IMR-90 (cell line): ENCODE results near the gene PPP1R9B. TPM values are rescaled to one million over a fixed set of nuclear protein-coding genes. Genes with fewer than 3 reads are reported as not detected.
A peak's percentile ranks its signal among the peaks of the same experiment; 100 is the strongest.

ENCODE experiments used
- ATAC-seq: fragments of 200-7000 bp; cut with Tn5 transposase; 2 replicates; pipeline ENCODE4 v1.9.1; 2020; ENCODE audit warnings: low read depth, mild to moderate bottlenecking, moderate library complexity
- BruUV-seq: library from RNA; stranded (reverse); fragments of 400-500 nt; replicated peaks from 2 replicates; lab custom pipeline; 2021; lab: Mats Ljungman, UMichigan
- CTCF ChIA-PET: fragments of 300-600 bp; formaldehyde crosslinking; extraction: SDS; loops from one replicate; lab custom pipeline; 2021; ENCODE audit warnings: antibody characterized with exemption; lab: Yijun Ruan, JAX
- POLR2A ChIA-PET: fragments of 300-600 bp; sonication (Branson Sonifier 250); formaldehyde crosslinking; loops from one replicate; lab custom pipeline; 2022; ENCODE audit warnings: antibody characterized with exemption; ENCODE audit not compliant: unreplicated experiment; lab: Charles Lee
- DNase-seq: peaks from one replicate; pipeline ENCODE4 v3.0.0; 2013
- H2AFZ ChIP-seq: replicated peaks from 2 replicates; pipeline ENCODE3; 2013; ENCODE audit warnings: low read length, mild to moderate bottlenecking; ENCODE audit not compliant: poor library complexity
- H2AK5ac ChIP-seq: 2 replicates; pipeline ENCODE4 v1.6.1; 2013; ENCODE audit warnings: low read depth, low read length, inconsistent platforms
- H2AK9ac ChIP-seq: replicated peaks from 2 replicates; pipeline ENCODE3; 2013; ENCODE audit warnings: mild to moderate bottlenecking, low read depth, low read length, moderate library complexity; ENCODE audit not compliant: poor library complexity
- H2BK120ac ChIP-seq: 2 replicates; pipeline ENCODE4 v1.6.1; 2013; ENCODE audit warnings: low read depth, low read length, inconsistent platforms
- H2BK15ac ChIP-seq: 3 replicates; pipeline ENCODE4 v1.6.1; 2013; ENCODE audit warnings: low read depth, low read length, inconsistent platforms
- H2BK20ac ChIP-seq: 2 replicates; pipeline ENCODE4 v1.6.1; 2013; ENCODE audit warnings: low read depth, mild to moderate bottlenecking, inconsistent platforms, low read length, moderate library complexity
- H2BK5ac ChIP-seq: 2 replicates; pipeline ENCODE4 v1.6.1; 2013; ENCODE audit warnings: mild to moderate bottlenecking, low read depth, low read length, inconsistent platforms; ENCODE audit not compliant: poor library complexity, severe bottlenecking
- H3K14ac ChIP-seq: replicated peaks from 2 replicates; pipeline ENCODE4 v1.6.1; 2013; ENCODE audit warnings: low read depth, low read length, inconsistent platforms
- H3K18ac ChIP-seq: 2 replicates; pipeline ENCODE4 v1.6.1; 2013; ENCODE audit warnings: low read depth, low read length, control low read depth
- H3K23ac ChIP-seq: 2 replicates; pipeline ENCODE4 v1.6.1; 2013; ENCODE audit warnings: low read depth, low read length, inconsistent platforms
- H3K27ac ChIP-seq: 2 replicates; pipeline ENCODE4 v1.5.1; 2013; ENCODE audit warnings: mild to moderate bottlenecking, control low read depth, low read length; ENCODE audit not compliant: insufficient read depth
- H3K27me3 ChIP-seq: 2 replicates; pipeline ENCODE4 v1.6.1; 2013; ENCODE audit warnings: low read length; ENCODE audit not compliant: control insufficient read depth, insufficient read depth
- H3K36me3 ChIP-seq: 2 replicates; pipeline ENCODE4 v1.6.1; 2013; ENCODE audit warnings: low read length, mixed read lengths; ENCODE audit not compliant: control insufficient read depth, insufficient read depth
- H3K4ac ChIP-seq: 2 replicates; pipeline ENCODE4 v1.6.1; 2013; ENCODE audit warnings: low read depth, low read length, inconsistent platforms
- H3K4me1 ChIP-seq: 2 replicates; pipeline ENCODE4 v1.6.1; 2013; ENCODE audit warnings: low read length, mixed read lengths; ENCODE audit not compliant: control insufficient read depth, insufficient read depth
- H3K4me2 ChIP-seq: 2 replicates; pipeline ENCODE4 v1.6.1; 2013; ENCODE audit warnings: low read depth, mild to moderate bottlenecking, control low read depth, low read length, moderate library complexity
- H3K4me3 ChIP-seq: 2 replicates; pipeline ENCODE4 v1.5.1; 2013; ENCODE audit warnings: low read depth, mild to moderate bottlenecking, control low read depth, low read length, moderate library complexity; ENCODE audit not compliant: insufficient read depth
- H3K56ac ChIP-seq: 2 replicates; pipeline ENCODE4 v1.6.1; 2013; ENCODE audit warnings: low read length, inconsistent platforms; ENCODE audit not compliant: insufficient read depth; ENCODE audit errors: extremely low read depth
- H3K79me1 ChIP-seq, 2 experiments: 2 replicates each; pipeline ENCODE4 v1.6.1; 2013; ENCODE audit warnings: low read length in 2 of 2, inconsistent platforms in 1 of 2, low read depth in 1 of 2
- H3K9ac ChIP-seq: 2 replicates; pipeline ENCODE4 v1.6.1; 2013; ENCODE audit warnings: low read depth, low read length, control low read depth
- H3K9me1 ChIP-seq: 2 replicates; pipeline ENCODE4 v1.6.1; 2013; ENCODE audit warnings: low read length, inconsistent platforms; ENCODE audit not compliant: insufficient read depth
- H3K9me3 ChIP-seq: 2 replicates; pipeline ENCODE4 v1.6.1; 2013; ENCODE audit warnings: low read length; ENCODE audit not compliant: control insufficient read depth, insufficient read depth
- H4K20me1 ChIP-seq: 2 replicates; pipeline ENCODE4 v1.6.1; 2013; ENCODE audit warnings: low read length, inconsistent platforms; ENCODE audit not compliant: insufficient read depth
- H4K5ac ChIP-seq: 2 replicates; pipeline ENCODE4 v1.6.1; 2013; ENCODE audit warnings: mild to moderate bottlenecking, low read depth, low read length, control low read depth
- H4K8ac ChIP-seq, 2 experiments: 2 replicates each; pipeline ENCODE4 v1.6.1; 2013; ENCODE audit warnings: low read depth in 2 of 2, low read length in 2 of 2, control low read depth in 1 of 2, inconsistent platforms in 1 of 2
- H4K91ac ChIP-seq: 2 replicates; pipeline ENCODE4 v1.6.1; 2013; ENCODE audit warnings: low read depth, low read length, inconsistent platforms; ENCODE audit not compliant: insufficient read depth
- BHLHE40 ChIP-seq: fragments of 150-350 bp; IDR thresholded peaks from 2 replicates; pipeline ENCODE4 v1.6.1; 2016; ENCODE audit warnings: mild to moderate bottlenecking, low read depth, low read length
- CEBPB ChIP-seq: IDR thresholded peaks from 2 replicates; pipeline ENCODE4 v1.6.1; 2012; ENCODE audit warnings: low read depth, low read length, improper control_type of control experiment
- CHD1 ChIP-seq: IDR thresholded peaks from 2 replicates; pipeline ENCODE4 v1.6.1; 2012; ENCODE audit warnings: low read depth, low read length, improper control_type of control experiment
- FOS ChIP-seq: fragments of 150-350 bp; IDR thresholded peaks from 2 replicates; pipeline ENCODE4 v1.6.1; 2016; ENCODE audit warnings: low read depth, low read length
- MAFK ChIP-seq: IDR thresholded peaks from 2 replicates; pipeline ENCODE4 v1.6.1; 2012; ENCODE audit warnings: low read depth, low read length, improper control_type of control experiment
- MAZ ChIP-seq: IDR thresholded peaks from 2 replicates; pipeline ENCODE4 v1.6.1; 2012; ENCODE audit warnings: low read depth, mild to moderate bottlenecking, low read length, improper control_type of control experiment, moderate library complexity, borderline replicate concordance
- MXI1 ChIP-seq: IDR thresholded peaks from 2 replicates; pipeline ENCODE4 v1.6.1; 2012; ENCODE audit warnings: low read depth, mild to moderate bottlenecking, low read length, moderate library complexity, borderline replicate concordance
- NFE2L2 ChIP-seq: fragments of 150-350 bp; IDR thresholded peaks from 2 replicates; pipeline ENCODE4 v1.6.1; 2016; ENCODE audit warnings: low read depth, mild to moderate bottlenecking, low read length
- POLR2A ChIP-seq: IDR thresholded peaks from 2 replicates; pipeline ENCODE4 v1.6.1; 2012; ENCODE audit warnings: mild to moderate bottlenecking, low read depth, low read length
- RAD21 ChIP-seq: IDR thresholded peaks from 2 replicates; pipeline ENCODE4 v1.6.1; 2012; ENCODE audit warnings: low read length, improper control_type of control experiment
- RCOR1 ChIP-seq: IDR thresholded peaks from 2 replicates; pipeline ENCODE4 v1.6.1; 2012; ENCODE audit warnings: mild to moderate bottlenecking, low read length, improper control_type of control experiment; ENCODE audit not compliant: insufficient replicate concordance
- RFX5 ChIP-seq: IDR thresholded peaks from 2 replicates; pipeline ENCODE4 v1.8.0; 2012; ENCODE audit warnings: low read depth, mild to moderate bottlenecking, low read length, moderate library complexity
- SMC3 ChIP-seq: fragments of 150-350 bp; IDR thresholded peaks from 2 replicates; pipeline ENCODE4 v1.6.1; 2016; ENCODE audit warnings: low read depth, mild to moderate bottlenecking, antibody characterized with exemption, low read length, moderate library complexity
- WGBS, 2 experiments: methylation state at CpG; one replicate each; pipeline versions ENCODE4 v1.1.5 to v1.1.7; 2013; ENCODE audit warnings: missing lambda C conversion rate in 2 of 2; ENCODE audit not compliant: insufficient read length in 1 of 2; ENCODE audit errors: extremely low coverage in 2 of 2; 5-methylcytosine and 5-hydroxymethylcytosine counted together
- dilution Hi-C: fragments of 300-500 bp; cut with HindIII; formaldehyde crosslinking; loops from one replicate; pipeline ENCODE4 v1.14.3; 2018; ENCODE audit warnings: low sequenced_read_pairs; ENCODE audit not compliant: unreplicated experiment
- in situ Hi-C: fragments of 300-500 bp; cut with MboI; formaldehyde crosslinking; loops from 3 replicates; pipeline ENCODE4 v1.14.3; 2019; ENCODE audit warnings: low sequenced_read_pairs, inconsistent platforms, mixed read lengths
- intact Hi-C: fragments of 100-400 bp; cut with micrococcal nuclease; formaldehyde crosslinking; loops from 2 replicates; pipeline ENCODE4 v1.10.0; 2022
- polyA plus RNA-seq, 3 experiments: library from polyadenylated mRNA; depleted of rRNA; stranded (reverse); fragments of >200 nt; gene quantifications; 2 replicates each; pipeline ENCODE4 v1.2.3, GENCODE V29; 2012; ENCODE audit warnings: low replicate concordance in 1 of 3
- total RNA-seq: library from RNA; depleted of rRNA; stranded (reverse); fragments of >200 nt; gene quantifications from 2 replicates; pipeline ENCODE4 v1.2.3, GENCODE V29; 2012
- TF ChIP-seq, protein P1 (sequence below): fragments of 150-350 bp; IDR thresholded peaks from 2 replicates; pipeline ENCODE4 v1.6.1; 2017; ENCODE audit warnings: mild to moderate bottlenecking, antibody characterized with exemption, low read length, low read depth
- TF ChIP-seq, protein P2 (sequence below): conservative IDR thresholded peaks from 2 replicates; pipeline ENCODE4 v1.5.1; 2012; ENCODE audit warnings: mild to moderate bottlenecking, low read depth, low read length, improper control_type of control experiment

Gene PPP1R9B
- total and polyA plus RNA-seq, 2 of the 4 experiments (the other 2 are of a cell fraction): 23.0 to 28.0 TPM

DNA sequence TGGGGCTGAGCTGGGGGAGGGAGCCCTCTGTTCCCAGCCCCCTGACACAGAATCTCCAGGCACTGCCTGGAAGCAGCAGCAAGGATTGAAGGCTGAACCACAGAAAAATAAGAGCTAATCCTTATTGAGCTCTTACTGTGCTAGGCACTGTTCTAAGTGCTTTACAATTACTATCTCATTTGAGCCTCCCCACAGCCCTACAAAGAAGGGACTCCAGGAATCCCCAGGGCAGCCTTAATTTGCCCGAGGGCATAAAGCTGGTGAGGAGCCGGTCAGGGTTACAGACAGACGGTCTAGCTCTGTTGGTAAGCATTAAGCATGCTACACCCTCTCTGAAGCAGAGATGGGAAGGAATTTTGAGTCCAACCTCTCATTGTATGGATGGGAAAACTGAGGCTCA, 27.5 kb downstream of the PPP1R9B start:
- peak overlapping the region; percentile 24; the same call in 1 of the 2 replicates for H3K56ac ChIP-seq
- intact Hi-C loops: no loop called here
- H3K4me1 ChIP-seq: peaks cover 10% of the 10 kb centered on the region
- WGBS, 2 experiments: no CpG with 5 or more reads among the region's 3 CpGs
- dilution Hi-C loops: no loop called here
- no peak overlapping the region for H2BK20ac ChIP-seq
- ATAC-seq (no peak), DNase-seq (no peak)
- H3K23ac ChIP-seq: peak overlapping the region; percentile 4; the same call in 1 of the 2 replicates
- H3K9me1 ChIP-seq: peaks cover 18% of the 10 kb centered on the region
- H2BK15ac ChIP-seq: 0 out of 3 replicates have a peak overlapping the region, but pooled peaks have one; percentile 72
- H3K14ac ChIP-seq: peak overlapping the region; percentile 92
- H3K4ac ChIP-seq: peak overlapping the region; percentile 84
- in situ Hi-C loops: no loop called here
- H4K91ac ChIP-seq: peak overlapping the region; percentile 59; the same call in 1 of the 2 replicates
- H4K5ac ChIP-seq: peak overlapping the region; percentile 93; the same call in 1 of the 2 replicates
- H2AK9ac ChIP-seq: peak overlapping the region; percentile 74
- H4K8ac ChIP-seq: peak overlapping the region; percentile 58 to 98; a peak in 3 of 4 replicates
- 0 out of 2 replicates have a peak overlapping the region, but pooled peaks have one; percentile 26 for H3K9ac ChIP-seq
- no peaks in the 10 kb centered on the region for H3K9me3 ChIP-seq
- peaks cover 0 to 8% of the 10 kb centered on the region in 2 experiments; a peak in 2 of 4 replicates for H3K79me1 ChIP-seq
- peak overlapping the region; percentile 73 for H2AK5ac ChIP-seq
- H3K4me2 ChIP-seq: no peak overlapping the region; the same call in 1 of the 2 replicates
- peak overlapping the region; percentile 29; the same call in 1 of the 2 replicates for H3K27ac ChIP-seq
- BruUV-seq: no TSS peak
- H2BK120ac ChIP-seq: peak overlapping the region; percentile 71
- no peak overlapping the region for H3K4me3 ChIP-seq
- no peak overlapping the region for H2AFZ ChIP-seq
- no peaks in the 10 kb centered on the region for H3K27me3 ChIP-seq
- TF ChIP-seq RAD21 (no peak), FOS (no peak), MAZ (no peak), CHD1 (no peak), MAFK (no peak), NFE2L2 (no peak), CEBPB (no peak), MXI1 (no peak), BHLHE40 (no peak), RFX5 (no peak), POLR2A (no peak), SMC3 (no peak), RCOR1 (no peak)
- TF ChIP-seq, protein P1, sequence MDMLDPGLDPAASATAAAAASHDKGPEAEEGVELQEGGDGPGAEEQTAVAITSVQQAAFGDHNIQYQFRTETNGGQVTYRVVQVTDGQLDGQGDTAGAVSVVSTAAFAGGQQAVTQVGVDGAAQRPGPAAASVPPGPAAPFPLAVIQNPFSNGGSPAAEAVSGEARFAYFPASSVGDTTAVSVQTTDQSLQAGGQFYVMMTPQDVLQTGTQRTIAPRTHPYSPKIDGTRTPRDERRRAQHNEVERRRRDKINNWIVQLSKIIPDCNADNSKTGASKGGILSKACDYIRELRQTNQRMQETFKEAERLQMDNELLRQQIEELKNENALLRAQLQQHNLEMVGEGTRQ: no peak
- TF ChIP-seq, protein P2, sequence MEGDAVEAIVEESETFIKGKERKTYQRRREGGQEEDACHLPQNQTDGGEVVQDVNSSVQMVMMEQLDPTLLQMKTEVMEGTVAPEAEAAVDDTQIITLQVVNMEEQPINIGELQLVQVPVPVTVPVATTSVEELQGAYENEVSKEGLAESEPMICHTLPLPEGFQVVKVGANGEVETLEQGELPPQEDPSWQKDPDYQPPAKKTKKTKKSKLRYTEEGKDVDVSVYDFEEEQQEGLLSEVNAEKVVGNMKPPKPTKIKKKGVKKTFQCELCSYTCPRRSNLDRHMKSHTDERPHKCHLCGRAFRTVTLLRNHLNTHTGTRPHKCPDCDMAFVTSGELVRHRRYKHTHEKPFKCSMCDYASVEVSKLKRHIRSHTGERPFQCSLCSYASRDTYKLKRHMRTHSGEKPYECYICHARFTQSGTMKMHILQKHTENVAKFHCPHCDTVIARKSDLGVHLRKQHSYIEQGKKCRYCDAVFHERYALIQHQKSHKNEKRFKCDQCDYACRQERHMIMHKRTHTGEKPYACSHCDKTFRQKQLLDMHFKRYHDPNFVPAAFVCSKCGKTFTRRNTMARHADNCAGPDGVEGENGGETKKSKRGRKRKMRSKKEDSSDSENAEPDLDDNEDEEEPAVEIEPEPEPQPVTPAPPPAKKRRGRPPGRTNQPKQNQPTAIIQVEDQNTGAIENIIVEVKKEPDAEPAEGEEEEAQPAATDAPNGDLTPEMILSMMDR: no peak
- peak overlapping the region; percentile 6; the same call in 1 of the 2 replicates for H3K18ac ChIP-seq
- H4K20me1 ChIP-seq: no peaks in the 10 kb centered on the region
- H2BK5ac ChIP-seq: no peak overlapping the region
- peaks cover 4% of the 10 kb centered on the region; the same call in 1 of the 2 replicates for H3K36me3 ChIP-seq
- POLR2A ChIA-PET: no interaction called here
- CTCF ChIA-PET: interaction anchor here (1.2 kb wide), 1 partner anchor 9 kb away, joined by 4 read pairs; no protein-coding TSS in a partner anchor
